Activated CD4-positive, alpha-beta T cell treated with anti-CD3 and anti-CD28 coated beads for 24 hours (primary cell): Measurements from ENCODE around the gene KMT2C.

Source experiments
- DNase-seq, 2 donors: peaks; one replicate each; pipeline ENCODE4 v3.0.0-alpha.2; 2020; ENCODE audit warnings: low read depth in 2 of 2

Gene KMT2C

DNA sequence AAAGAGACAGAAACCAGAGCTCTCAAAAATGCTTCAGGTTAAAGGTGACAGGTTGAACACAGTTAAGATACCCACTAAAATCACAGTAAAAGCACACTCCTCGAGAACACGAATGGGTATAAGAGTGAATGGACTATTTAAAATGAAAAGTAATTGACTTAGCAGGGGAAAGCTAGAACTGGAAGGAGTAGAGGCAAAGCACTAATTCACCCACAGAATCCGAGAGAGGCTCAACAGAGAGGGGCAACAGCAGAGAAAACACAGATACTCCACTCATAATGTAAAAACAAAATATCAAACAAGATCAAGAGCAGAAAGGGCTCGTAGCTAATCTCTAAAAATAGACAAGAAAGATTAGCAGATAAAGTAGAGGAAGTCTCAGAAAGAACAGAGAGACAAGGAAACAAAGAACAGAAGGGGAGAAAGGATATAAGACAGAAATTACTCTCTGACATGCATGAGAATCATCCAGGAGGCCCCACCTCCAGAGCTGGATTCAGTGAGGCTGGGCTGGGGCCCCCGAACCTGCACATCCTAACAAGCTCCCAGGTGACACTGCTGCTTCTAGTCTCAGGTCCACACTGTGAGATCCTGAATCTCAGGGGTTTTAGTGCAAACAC, 292.7 kb downstream of the KMT2C start:
- no peak for DNase-seq

GRCh38 chr7:152140560-152140959, 295.2 kb downstream of the KMT2C start:
- no peak for DNase-seq

DNA sequence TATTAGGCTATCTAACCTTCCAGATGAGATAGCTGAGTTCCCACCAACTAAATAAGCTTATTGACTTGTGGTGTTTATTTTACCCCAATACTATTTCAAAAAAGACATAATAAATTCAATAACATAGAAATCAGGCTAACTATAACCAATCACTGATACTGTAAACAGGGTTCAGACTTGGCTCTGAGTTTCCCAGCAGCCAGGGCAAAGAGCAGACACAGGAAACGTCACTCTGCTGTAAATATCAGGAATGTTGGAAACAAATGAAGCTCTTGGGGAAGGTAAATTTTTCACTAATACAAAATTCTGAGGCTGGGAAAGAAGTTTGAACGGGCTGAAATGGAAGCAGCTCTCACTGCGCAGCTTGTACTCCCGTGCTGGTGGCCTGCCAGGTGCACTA, 295.7 kb downstream of the KMT2C start:
- DNase-seq, result no peak

DNA sequence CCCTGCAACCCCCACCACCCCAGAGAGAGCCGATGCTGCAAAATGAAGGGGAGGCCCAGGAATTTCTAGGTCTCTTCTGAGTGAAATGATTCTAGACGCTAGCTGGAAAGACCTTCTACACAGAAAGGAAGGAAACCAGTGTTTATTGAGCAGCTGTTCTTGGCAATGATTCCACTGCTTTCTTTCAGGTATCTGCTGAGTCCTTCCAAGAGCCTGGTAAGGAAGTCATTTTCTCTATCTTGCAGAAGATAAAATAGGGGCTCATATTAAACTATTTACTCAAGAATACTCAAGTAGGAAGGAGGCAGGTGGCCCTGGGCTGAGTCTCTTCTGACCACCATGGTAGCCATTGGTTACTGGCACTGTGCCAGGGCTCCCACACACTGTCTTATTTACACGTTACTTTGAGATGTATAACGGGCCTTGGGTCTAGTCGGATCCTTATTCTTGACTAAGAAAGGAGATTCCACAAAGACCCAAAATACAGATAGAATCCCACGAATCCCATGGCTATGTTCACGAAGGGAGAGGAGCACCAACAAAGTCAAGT, 298.3 kb downstream of the KMT2C start:
- DNase-seq, result no peak

DNA sequence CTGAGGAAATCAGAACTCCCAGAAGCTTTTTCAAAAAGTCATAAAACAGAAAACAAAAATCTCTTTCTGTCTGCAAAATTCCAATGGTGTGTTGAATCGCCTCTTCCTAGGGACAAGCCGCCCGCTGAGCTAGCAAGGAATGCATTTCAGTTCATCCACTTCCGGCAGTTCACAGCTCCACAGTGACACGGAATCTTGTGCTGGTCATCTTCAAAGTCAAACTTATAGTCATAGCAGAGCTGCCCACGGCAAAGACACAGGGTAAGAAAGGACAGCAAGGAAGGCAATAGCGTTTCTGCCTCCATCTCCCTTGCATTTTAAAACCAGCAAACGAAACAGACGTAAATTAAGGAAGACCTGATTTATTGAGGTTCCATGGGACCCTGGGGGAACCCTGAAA, 299.1 kb downstream of the KMT2C start:
- no peak for DNase-seq

- no peak for DNase-seq
Measured at GRCh38 chr7:152133804-152134203, 302.0 kb downstream of the KMT2C start.

DNA sequence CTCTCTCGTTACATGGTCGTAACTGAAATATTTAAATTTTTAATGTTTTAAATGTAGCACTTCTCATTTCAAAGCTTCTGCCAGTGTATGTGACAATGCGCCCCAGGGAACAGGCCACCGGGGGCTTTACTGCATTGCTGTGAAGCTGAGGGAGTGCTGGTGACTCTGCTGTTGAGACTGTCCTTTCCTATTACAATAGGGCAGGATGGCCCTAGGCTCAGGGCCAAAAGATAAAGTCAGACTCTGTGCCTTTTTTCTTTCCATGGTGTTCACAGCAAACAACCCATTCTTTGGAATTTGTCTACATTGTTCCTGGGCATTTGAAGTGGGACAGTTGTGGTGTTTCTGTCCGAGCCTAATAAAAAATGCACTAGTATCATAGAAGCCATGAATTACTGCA, 303.0 kb downstream of the KMT2C start:
- DNase-seq, result no peak

GRCh38 chr7:152131981-152132494, 303.8 kb downstream of the KMT2C start:
- DNase-seq, result no peak

- no peak for DNase-seq
Measured at GRCh38 chr7:152130658-152131590, 304.9 kb downstream of the KMT2C start.

GRCh38 chr7:152129682-152130081, 306.1 kb downstream of the KMT2C start:
- no peak for DNase-seq

DNA sequence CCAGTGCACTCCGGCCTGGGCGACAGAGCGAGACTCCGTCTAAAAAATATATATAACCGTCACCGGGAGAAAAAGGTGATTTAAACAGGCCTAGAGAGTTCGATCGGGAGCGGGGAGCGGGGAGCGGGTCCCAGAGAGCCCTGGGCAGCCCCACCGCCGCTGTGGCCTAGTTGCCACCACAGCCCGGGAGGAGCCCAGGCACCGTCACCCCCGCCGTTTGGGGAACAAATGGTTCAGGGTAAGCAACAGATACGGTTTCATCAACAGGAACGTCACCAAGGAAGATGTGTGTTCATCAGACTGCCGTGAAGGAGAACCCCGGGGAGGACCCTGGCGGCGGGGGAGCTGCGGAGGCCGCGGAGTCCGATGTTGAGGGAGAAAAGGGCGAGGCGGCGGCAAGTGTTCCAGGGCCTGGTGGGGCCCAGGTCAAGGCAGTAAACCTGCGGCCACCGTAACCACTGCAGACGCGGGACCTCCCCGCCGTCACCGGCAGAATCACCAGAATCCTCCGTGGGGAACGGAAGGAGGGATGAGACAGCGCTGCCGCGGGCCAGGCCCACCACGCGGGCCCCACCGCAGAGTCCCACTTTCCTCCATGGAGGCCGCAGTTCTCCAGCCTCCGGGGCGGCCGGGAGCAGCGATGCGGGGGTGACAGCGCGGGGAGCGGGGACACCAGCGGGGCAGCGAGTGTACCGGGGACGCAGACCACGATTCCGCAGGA, 306.9 kb downstream of the KMT2C start:
- DNase-seq, result no peak

DNA sequence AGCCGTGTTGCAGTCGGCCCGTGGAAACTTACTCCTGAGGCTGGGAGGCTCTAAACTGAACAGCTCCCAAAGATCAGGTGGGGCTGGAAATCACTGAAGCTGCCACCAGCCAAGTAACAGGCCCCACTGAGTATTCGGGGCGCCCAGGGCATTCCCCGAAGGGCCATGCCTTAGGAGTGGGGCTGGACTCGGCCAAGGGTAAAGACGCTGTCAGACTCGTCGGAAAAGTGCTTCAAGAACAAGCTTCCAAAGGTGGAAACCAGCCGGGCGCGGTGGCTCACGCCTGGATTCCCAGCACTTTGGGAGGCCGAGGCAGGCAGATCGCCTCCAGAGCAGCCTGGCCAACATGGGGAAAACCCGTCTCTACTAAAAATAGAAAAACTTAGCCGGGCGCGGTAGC, 307.6 kb downstream of the KMT2C start:
- no peak for DNase-seq

DNA sequence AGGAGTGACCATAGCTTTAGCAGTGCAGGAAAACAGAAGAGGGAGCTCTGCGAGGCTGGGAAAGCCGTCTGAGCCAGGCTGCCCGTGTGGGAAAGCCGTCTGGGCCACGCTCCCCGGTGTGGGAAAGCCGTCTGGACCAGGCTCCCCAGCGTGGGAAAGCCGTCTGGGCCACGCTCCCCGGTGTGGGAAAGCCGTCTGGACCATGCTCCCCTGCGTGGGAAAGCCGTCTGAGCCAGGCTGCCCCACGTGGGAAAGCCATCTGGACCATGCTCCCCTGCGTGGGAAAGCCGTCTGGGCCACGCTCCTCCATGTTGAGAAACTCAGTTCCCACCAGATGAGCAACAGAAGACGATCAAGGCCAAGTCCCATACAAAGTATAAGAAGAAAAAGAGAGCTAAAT, 308.6 kb downstream of the KMT2C start:
- DNase-seq, result no peak

DNA sequence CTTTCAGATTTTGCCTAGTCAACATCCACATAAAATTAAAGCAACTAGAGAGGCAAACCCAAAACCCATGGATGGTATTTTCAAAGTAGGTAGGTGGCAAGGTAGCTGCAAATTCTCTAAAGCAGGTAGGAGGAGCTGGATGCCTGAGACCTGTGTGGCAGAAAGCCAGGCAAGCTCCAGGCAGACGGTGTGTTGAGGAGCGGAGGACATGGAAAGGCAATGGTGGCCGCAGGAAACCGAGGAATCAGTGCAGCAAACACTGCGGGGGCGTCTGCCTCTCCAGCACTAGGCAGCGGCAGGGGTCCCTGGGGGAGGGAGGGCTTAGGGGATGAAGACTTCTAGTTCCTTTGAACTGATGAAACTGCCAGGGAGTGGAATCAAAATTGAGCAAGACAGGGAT, 309.1 kb downstream of the KMT2C start:
- DNase-seq, result no peak

- no peak for DNase-seq
Measured at GRCh38 chr7:152122540-152122939, 313.3 kb downstream of the KMT2C start.

- no peak for DNase-seq
Measured at GRCh38 chr7:152121432-152121831, 314.4 kb downstream of the KMT2C start.

DNA sequence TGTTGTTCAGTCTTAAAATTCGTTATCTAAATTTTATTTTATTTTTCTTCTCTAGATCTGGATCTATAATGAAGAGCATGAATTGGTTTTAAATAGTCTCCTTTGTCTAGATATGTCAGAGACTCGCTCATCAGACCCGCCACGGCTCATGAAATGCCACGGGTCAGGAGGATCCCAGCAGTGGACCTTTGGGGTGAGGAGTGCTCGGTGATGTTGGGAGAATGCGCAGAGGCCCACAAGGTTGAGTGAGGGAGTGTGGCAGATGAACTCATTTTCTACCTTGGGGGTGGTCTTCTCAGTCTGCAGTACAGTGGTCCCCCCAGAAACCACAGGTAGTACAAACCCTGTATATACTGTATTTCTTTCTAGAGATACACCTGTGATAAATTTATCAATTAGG, 315.0 kb downstream of the KMT2C start:
- no peak for DNase-seq

- DNase-seq, result no peak
Measured at GRCh38 chr7:152120210-152120609, 315.6 kb downstream of the KMT2C start.

- no peak for DNase-seq
Measured at GRCh38 chr7:152117356-152117755, 318.4 kb downstream of the KMT2C start.

DNA sequence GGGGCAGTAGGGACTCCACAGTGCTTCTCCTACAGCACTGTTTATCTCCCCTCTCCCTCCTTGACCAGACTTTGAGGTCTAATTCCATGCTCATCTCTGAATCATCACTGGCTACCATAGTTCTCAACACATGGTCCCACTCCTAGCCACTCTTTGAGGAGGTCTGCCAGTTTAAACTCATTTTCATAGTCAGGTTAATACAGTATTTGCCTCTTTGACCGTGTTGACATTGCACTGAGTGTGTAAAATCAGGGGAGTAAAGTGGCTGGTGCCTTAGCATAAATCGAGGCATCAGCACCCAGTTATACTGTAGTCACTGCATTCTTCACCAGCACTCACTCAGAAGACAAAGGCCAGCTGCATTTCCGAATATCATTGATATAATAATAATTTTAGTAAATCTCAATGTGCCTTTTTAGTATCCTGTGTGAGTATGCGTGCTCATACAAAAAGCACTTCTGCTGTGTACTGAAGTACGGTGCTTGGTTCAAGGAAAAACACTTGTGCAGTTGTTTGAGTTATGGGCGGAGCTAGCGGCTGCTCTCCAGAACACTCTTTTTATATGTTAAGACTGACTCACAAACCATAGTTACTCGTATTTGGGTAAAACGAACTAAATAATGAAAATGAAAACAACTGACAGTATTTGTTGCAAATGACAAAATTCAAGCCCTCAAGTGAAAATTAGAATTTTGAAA, 320.6 kb downstream of the KMT2C start:
- no peak for DNase-seq

GRCh38 chr7:152112829-152113228, 323.0 kb downstream of the KMT2C start:
- no peak for DNase-seq

- DNase-seq, result no peak
Measured at GRCh38 chr7:152108359-152108758, 327.4 kb downstream of the KMT2C start.
